AG10803 (cell line): ENCODE data around the gene MAN1C1.
A peak's percentile ranks its signal among the peaks of the same experiment; 100 is the strongest.

Experiments used
- DNase-seq: peaks from one replicate; pipeline ENCODE4 v3.0.0; 2010; ENCODE audit warnings: low read depth
- H3K4me3 ChIP-seq: 2 replicates; pipeline ENCODE4 v1.5.1; 2011; ENCODE audit warnings: mild to moderate bottlenecking, low read length, control low read depth
- TF ChIP-seq, protein P1 (sequence below): conservative IDR thresholded peaks from 2 replicates; pipeline ENCODE4 v1.5.1; 2011; ENCODE audit warnings: mild to moderate bottlenecking, low read length, control low read depth, inconsistent platforms

MAN1C1 gene

DNA sequence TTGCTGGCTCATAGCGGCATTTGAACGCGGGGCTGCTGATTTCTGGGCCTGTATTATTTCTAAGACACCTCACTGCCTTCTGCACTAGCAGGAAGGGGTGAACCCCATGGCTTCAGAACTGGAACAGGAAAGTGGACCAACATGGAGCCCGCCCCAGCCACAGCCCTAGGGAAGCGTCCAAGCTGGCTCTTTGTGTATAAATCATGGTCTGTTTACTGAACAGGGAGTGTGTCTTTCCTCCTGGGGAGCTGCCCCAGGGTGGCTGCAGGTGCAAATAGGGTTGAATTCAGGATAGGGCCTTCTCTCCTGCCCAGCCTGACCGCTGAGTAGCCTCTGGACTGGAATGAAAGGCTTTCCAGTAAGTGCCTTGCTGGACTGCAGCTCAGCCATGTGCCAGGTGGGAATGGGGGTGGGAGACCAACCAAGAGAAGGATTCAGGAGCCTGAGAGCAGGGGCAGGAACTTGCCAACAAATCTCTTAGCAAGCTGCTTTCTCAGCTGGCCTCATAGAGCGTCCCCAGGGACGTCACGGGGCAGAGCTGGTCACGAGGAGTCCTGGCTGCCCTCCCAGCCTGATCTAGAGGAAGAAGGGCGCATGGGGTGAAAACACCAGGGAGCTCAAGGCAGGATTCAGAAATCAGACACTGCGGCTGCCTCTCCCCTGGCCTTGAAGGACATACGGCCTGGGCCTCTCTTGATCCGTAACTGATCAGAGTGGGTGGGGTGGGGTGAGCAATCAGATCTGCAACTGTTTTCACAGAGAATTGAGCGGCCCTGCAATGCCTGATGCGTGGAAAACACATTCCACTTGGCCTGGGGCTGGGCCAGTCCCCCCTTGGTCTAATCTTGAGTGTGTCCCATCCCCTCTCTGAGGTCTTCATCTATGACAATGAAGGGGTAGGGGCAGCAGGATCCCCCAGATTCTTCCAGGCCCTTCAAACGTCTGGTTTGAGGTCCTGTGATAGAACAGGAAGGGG, 126.9 kb downstream of the MAN1C1 start:
- peak; percentile 84 for DNase-seq
- H3K4me3 ChIP-seq: no peak overlapping the region
- TF ChIP-seq, protein P1, sequence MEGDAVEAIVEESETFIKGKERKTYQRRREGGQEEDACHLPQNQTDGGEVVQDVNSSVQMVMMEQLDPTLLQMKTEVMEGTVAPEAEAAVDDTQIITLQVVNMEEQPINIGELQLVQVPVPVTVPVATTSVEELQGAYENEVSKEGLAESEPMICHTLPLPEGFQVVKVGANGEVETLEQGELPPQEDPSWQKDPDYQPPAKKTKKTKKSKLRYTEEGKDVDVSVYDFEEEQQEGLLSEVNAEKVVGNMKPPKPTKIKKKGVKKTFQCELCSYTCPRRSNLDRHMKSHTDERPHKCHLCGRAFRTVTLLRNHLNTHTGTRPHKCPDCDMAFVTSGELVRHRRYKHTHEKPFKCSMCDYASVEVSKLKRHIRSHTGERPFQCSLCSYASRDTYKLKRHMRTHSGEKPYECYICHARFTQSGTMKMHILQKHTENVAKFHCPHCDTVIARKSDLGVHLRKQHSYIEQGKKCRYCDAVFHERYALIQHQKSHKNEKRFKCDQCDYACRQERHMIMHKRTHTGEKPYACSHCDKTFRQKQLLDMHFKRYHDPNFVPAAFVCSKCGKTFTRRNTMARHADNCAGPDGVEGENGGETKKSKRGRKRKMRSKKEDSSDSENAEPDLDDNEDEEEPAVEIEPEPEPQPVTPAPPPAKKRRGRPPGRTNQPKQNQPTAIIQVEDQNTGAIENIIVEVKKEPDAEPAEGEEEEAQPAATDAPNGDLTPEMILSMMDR: no peak

- no peak overlapping the region for H3K4me3 ChIP-seq
- TF ChIP-seq, protein P1: peak; percentile 70
- peak; percentile 71 for DNase-seq
Measured at GRCh38 chr1:25744140-25744581, 127.6 kb downstream of the MAN1C1 start.

DNA sequence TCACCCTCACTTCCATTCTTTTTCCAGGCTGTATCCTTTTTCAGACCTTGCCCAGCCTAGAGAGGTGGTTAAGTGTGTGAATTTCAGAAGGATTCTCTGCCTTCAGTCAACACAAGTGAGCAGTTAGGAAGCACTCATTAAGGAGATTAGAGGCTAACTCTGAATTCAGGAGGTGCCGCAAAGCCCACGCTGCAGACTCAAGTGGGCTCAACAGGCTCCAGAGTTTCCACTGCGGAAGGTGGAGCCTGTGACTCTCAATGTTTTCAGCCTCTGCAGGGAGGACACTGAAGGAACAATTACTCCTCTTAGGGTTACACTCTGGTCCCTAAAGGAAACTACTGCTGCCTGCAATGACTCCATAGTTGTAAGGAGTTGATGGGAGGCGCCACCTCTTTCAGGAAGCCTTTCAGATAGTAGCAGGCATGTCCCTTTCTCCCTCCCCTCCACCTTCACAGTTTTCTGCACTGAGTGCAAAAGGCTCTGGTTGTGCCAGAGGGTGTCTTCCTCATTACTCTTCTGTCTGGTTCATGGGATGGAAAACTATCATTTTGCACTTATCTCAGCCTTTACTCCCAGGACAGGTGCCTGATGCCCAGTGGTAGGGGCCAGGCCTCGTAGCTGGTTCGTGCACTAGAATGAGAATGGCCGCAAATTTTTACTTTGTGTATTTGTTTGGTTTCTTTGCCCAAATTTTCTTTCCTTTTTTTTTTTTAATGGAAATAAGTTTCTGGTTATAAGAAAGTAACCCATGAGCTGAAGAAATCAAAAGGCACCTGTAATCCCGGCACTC, 128.2 kb downstream of the MAN1C1 start:
- no peak for DNase-seq
- no peak overlapping the region for H3K4me3 ChIP-seq
- TF ChIP-seq, protein P1: no peak

GRCh38 chr1:25746299-25747045, 129.9 kb downstream of the MAN1C1 start:
- H3K4me3 ChIP-seq: no peak overlapping the region
- TF ChIP-seq, protein P1: no peak
- DNase-seq: no peak

- no peak for DNase-seq
- no peak overlapping the region for H3K4me3 ChIP-seq
- TF ChIP-seq, protein P1: no peak
Measured at GRCh38 chr1:25747046-25747719, 130.6 kb downstream of the MAN1C1 start.

GRCh38 chr1:25748531-25749205, 132.1 kb downstream of the MAN1C1 start:
- no peak for DNase-seq
- TF ChIP-seq, protein P1: no peak
- H3K4me3 ChIP-seq: no peak overlapping the region
